CD4-positive, alpha-beta T cell (primary cell): ENCODE measurements around the gene CCL4L2. TPM values are rescaled to one million over a fixed set of nuclear protein-coding genes. Genes with fewer than 3 reads are reported as not detected.
"Not testable (repeated sequence)": the region's sequence is repeated elsewhere in the genome, so short reads cannot be mapped to it uniquely, and the experiment has no call there.

Source experiments
- ATAC-seq: fragments of 200-7000 bp; cut with Tn5 transposase; one replicate; pipeline ENCODE4 v1.10.0; 2022; ENCODE audit warnings: mild to moderate bottlenecking; ENCODE audit not compliant: poor library complexity
- CTCF ChIA-PET: fragments of 350-600 bp; sonication (Branson Sonifier 250); formaldehyde crosslinking; loops from one replicate; lab custom pipeline; 2021; ENCODE audit warnings: antibody characterized with exemption, inconsistent platforms; lab: Charles Lee
- POLR2A ChIA-PET: fragments of 350-600 bp; sonication (Branson Sonifier 250); formaldehyde crosslinking; loops from one replicate; lab custom pipeline; 2021; ENCODE audit warnings: antibody characterized with exemption, inconsistent platforms; lab: Charles Lee
- DNase-seq, 14 experiments: peaks; one replicate each; pipeline ENCODE4 v3.0.0-alpha.2; 2013 to 2020; ENCODE audit warnings: mixed read lengths in 2 of 14
- H3K27ac ChIP-seq, 2 donors: one replicate each; pipeline versions ENCODE4 v1.5.1 to v1.7.0; 2013; ENCODE audit warnings: low read length in 2 of 2, low read depth in 1 of 2, mild to moderate bottlenecking in 1 of 2
- H3K27me3 ChIP-seq, 2 experiments: 1 replicate in 1 of 2; 2 replicates in 1 of 2; pipeline versions ENCODE4 v1.6.1 to v1.7.0; 2013; ENCODE audit warnings: low read length in 2 of 2, control low read depth in 1 of 2, mild to moderate bottlenecking in 1 of 2, moderate library complexity in 1 of 2; ENCODE audit not compliant: insufficient read depth in 2 of 2, control insufficient read depth in 1 of 2
- H3K36me3 ChIP-seq: one replicate; pipeline ENCODE4 v1.6.1; 2013; ENCODE audit warnings: low read length, control low read depth; ENCODE audit not compliant: insufficient read depth
- H3K4me1 ChIP-seq: one replicate; pipeline ENCODE4 v1.6.1; 2013; ENCODE audit warnings: low read length, control low read depth; ENCODE audit not compliant: insufficient read depth
- H3K4me3 ChIP-seq: one replicate; pipeline ENCODE4 v1.5.1; 2013; ENCODE audit warnings: mild to moderate bottlenecking, low read length, moderate library complexity
- H3K9me3 ChIP-seq, 2 experiments: 1 replicate in 1 of 2; 2 replicates in 1 of 2; pipeline versions ENCODE4 v1.6.1 to v1.7.0; 2013; ENCODE audit warnings: low read length in 2 of 2, mild to moderate bottlenecking in 2 of 2, control low read depth in 1 of 2, moderate library complexity in 1 of 2; ENCODE audit not compliant: control insufficient read depth in 1 of 2, insufficient read depth in 1 of 2
- H3K27ac Mint-ChIP-seq: one replicate; pipeline ENCODE4 v1.8.0; 2020; ENCODE audit warnings: mixed read lengths
- H3K27me3 Mint-ChIP-seq: one replicate; pipeline ENCODE4 v1.8.0; 2021; ENCODE audit warnings: mixed read lengths
- H3K36me3 Mint-ChIP-seq: one replicate; pipeline ENCODE4 v1.8.0; 2021; ENCODE audit warnings: low read depth, mixed read lengths
- H3K4me1 Mint-ChIP-seq: one replicate; pipeline ENCODE4 v1.8.0; 2021; ENCODE audit warnings: low read depth, mixed read lengths
- H3K4me3 Mint-ChIP-seq: one replicate; pipeline ENCODE4 v1.8.0; 2020; ENCODE audit warnings: mild to moderate bottlenecking, mixed read lengths
- H3K9me3 Mint-ChIP-seq: one replicate; pipeline ENCODE4 v1.8.0; 2020; ENCODE audit warnings: mixed read lengths
- intact Hi-C, 2 experiments: fragments of 100-400 bp; cut with DNase I in 1 of 2; cut with micrococcal nuclease in 1 of 2; formaldehyde crosslinking; loops; one replicate each; pipeline versions ENCODE4 v1.15.1 to v1.9.0; 2023 to 2025; cut with DNase I, micrococcal nuclease
- total RNA-seq, 174 experiments: library from RNA in 2 of 174; stranded (reverse) in 2 of 174; gene quantifications; one replicate each; pipeline ENCODE4 v1.2.3 and lab custom pipeline; 2021 to 2026

Gene CCL4L2
- total RNA-seq, 2 experiments from 2014 or later, result 0.25 TPM; not detected in 1

GRCh38 chr17:36220737-36221580 lies 10.1 kb downstream of the CCL4L2 start:
- POLR2A ChIA-PET, DNase-seq, H3K36me3 ChIP-seq, H3K4me1 ChIP-seq, H3K27ac ChIP-seq, intact Hi-C loops, H3K36me3 Mint-ChIP-seq, H3K4me3 ChIP-seq, H3K4me3 Mint-ChIP-seq, H3K9me3 ChIP-seq, H3K27ac Mint-ChIP-seq, H3K4me1 Mint-ChIP-seq, H3K27me3 Mint-ChIP-seq, H3K27me3 ChIP-seq, ATAC-seq, CTCF ChIA-PET, H3K9me3 Mint-ChIP-seq: not testable (repeated sequence)

GRCh38 chr17:36221581-36222100 lies 10.8 kb downstream of the CCL4L2 start:
- H3K36me3 ChIP-seq, H3K27me3 ChIP-seq, H3K36me3 Mint-ChIP-seq, H3K27me3 Mint-ChIP-seq, intact Hi-C loops, H3K4me1 ChIP-seq, ATAC-seq, H3K27ac Mint-ChIP-seq, H3K27ac ChIP-seq, CTCF ChIA-PET, H3K9me3 Mint-ChIP-seq, H3K4me3 Mint-ChIP-seq, DNase-seq, H3K4me3 ChIP-seq, H3K9me3 ChIP-seq, POLR2A ChIA-PET, H3K4me1 Mint-ChIP-seq: not testable (repeated sequence)

- DNase-seq, H3K4me3 ChIP-seq, ATAC-seq, H3K27ac Mint-ChIP-seq, H3K27me3 Mint-ChIP-seq, CTCF ChIA-PET, intact Hi-C loops, H3K4me1 ChIP-seq, H3K36me3 ChIP-seq, H3K27me3 ChIP-seq, H3K4me3 Mint-ChIP-seq, H3K36me3 Mint-ChIP-seq, POLR2A ChIA-PET, H3K4me1 Mint-ChIP-seq, H3K27ac ChIP-seq, H3K9me3 Mint-ChIP-seq, H3K9me3 ChIP-seq: not testable (repeated sequence)
Observed at GRCh38 chr17:36222967-36223366, 12.1 kb downstream of the CCL4L2 start.

GRCh38 chr17:36229644-36230043 lies 18.8 kb downstream of the CCL4L2 start:
- ATAC-seq, H3K4me1 ChIP-seq, H3K36me3 ChIP-seq, POLR2A ChIA-PET, H3K36me3 Mint-ChIP-seq, H3K27me3 ChIP-seq, H3K4me3 Mint-ChIP-seq, H3K27ac Mint-ChIP-seq, DNase-seq, intact Hi-C loops, H3K9me3 ChIP-seq, H3K9me3 Mint-ChIP-seq, H3K27ac ChIP-seq, H3K27me3 Mint-ChIP-seq, H3K4me3 ChIP-seq, H3K4me1 Mint-ChIP-seq, CTCF ChIA-PET: not testable (repeated sequence)

- H3K36me3 Mint-ChIP-seq, H3K27me3 Mint-ChIP-seq, intact Hi-C loops, DNase-seq, H3K9me3 Mint-ChIP-seq, H3K36me3 ChIP-seq, H3K4me1 ChIP-seq, H3K27ac Mint-ChIP-seq, POLR2A ChIA-PET, H3K4me3 Mint-ChIP-seq, H3K4me3 ChIP-seq, H3K4me1 Mint-ChIP-seq, H3K27me3 ChIP-seq, ATAC-seq, H3K27ac ChIP-seq, CTCF ChIA-PET, H3K9me3 ChIP-seq: not testable (repeated sequence)
Observed at GRCh38 chr17:36242046-36242445, 31.2 kb downstream of the CCL4L2 start.

Other genes with a start within 250 kb of the CCL4L2 start
- not detected for gene CCL16, start 229.6 kb upstream of the CCL4L2 start, total RNA-seq
- gene CCL14, start 224.3 kb upstream of the CCL4L2 start, total RNA-seq, result not detected
- not detected for gene CCL15, start 209.5 kb upstream of the CCL4L2 start, total RNA-seq
- gene CCL23, start 193.1 kb upstream of the CCL4L2 start, total RNA-seq, result not detected
- not detected for gene CCL18, start 146.8 kb upstream of the CCL4L2 start, total RNA-seq
- gene CCL3, start 120.9 kb upstream of the CCL4L2 start, total RNA-seq, result 1 to 10 TPM in 1 of 2 experiments, under 1 TPM in 1; 0.78 to 1.0 TPM
- gene CCL4, start 107.2 kb upstream of the CCL4L2 start, total RNA-seq, result 1 to 10 TPM; 1.5 to 2.1 TPM
- gene TBC1D3B, start 34.4 kb upstream of the CCL4L2 start, total RNA-seq, result 1 to 10 TPM; 1.5 to 1.6 TPM
- under 1 TPM in 1 of 2 experiments, not detected in 1; 0.17 TPM for gene CCL3L1, start 14.3 kb upstream of the CCL4L2 start, total RNA-seq
- gene TBC1D3I, start 53.5 kb downstream of the CCL4L2 start, total RNA-seq, result under 1 TPM; 0.25 to 0.36 TPM
- not detected for gene TBC1D3G, start 112.8 kb downstream of the CCL4L2 start, total RNA-seq
- gene TBC1D3H, start 177.4 kb downstream of the CCL4L2 start, total RNA-seq, result not detected